Activated B cell treated with CpG ODN at 0.5 μM for 24 hours (primary cell): ENCODE results near the gene UBR4. TPM values are rescaled to one million over a fixed set of nuclear protein-coding genes. Genes with fewer than 3 reads are reported as not detected.

ENCODE experiments used
- ATAC-seq: fragments of 200-7000 bp; cut with Tn5 transposase; one replicate; pipeline ENCODE4 v1.10.0; 2021; ENCODE audit warnings: low read depth, mild to moderate bottlenecking, moderate library complexity
- CTCF ChIA-PET: fragments of 350-600 bp; sonication (Branson Sonifier 250); formaldehyde crosslinking; loops from one replicate; lab custom pipeline; 2021; ENCODE audit warnings: antibody characterized with exemption; lab: Charles Lee
- POLR2A ChIA-PET: fragments of 350-600 bp; sonication (Branson Sonifier 250); formaldehyde crosslinking; loops from one replicate; lab custom pipeline; 2021; ENCODE audit warnings: antibody characterized with exemption; lab: Charles Lee
- DNase-seq: peaks from one replicate; pipeline ENCODE4 v3.0.0; 2022
- H3K27ac Mint-ChIP-seq: one replicate; pipeline ENCODE4 v1.8.0; 2020; ENCODE audit warnings: mixed read lengths
- H3K27me3 Mint-ChIP-seq: one replicate; pipeline ENCODE4 v1.8.0; 2021; ENCODE audit warnings: mixed read lengths
- H3K36me3 Mint-ChIP-seq: one replicate; pipeline ENCODE4 v1.8.0; 2021; ENCODE audit warnings: low read depth, mixed read lengths
- H3K4me1 Mint-ChIP-seq: one replicate; pipeline ENCODE4 v1.8.0; 2021; ENCODE audit warnings: mixed read lengths
- H3K4me3 Mint-ChIP-seq: one replicate; pipeline ENCODE4 v1.8.0; 2020; ENCODE audit warnings: mild to moderate bottlenecking, mixed read lengths
- H3K9me3 Mint-ChIP-seq: one replicate; pipeline ENCODE4 v1.8.0; 2020; ENCODE audit warnings: mixed read lengths
- CTCF ChIP-seq: fragments of 200-600 bp; IDR thresholded peaks from one replicate; pipeline ENCODE4 v1.8.0; 2022; ENCODE audit warnings: antibody characterized with exemption, mild to moderate bottlenecking
- intact Hi-C: fragments of 100-400 bp; cut with micrococcal nuclease; formaldehyde crosslinking; loops from one replicate; pipeline ENCODE4 v1.15.1; 2024
- total RNA-seq: library from RNA; stranded (reverse); gene quantifications from 2 replicates; pipeline ENCODE4 v1.2.3, GENCODE V29; 2022

The UBR4 gene
- total RNA-seq, 1 donor from 2014 or later = 262 TPM

- Mint-ChIP-seq H3K27ac (no peak overlapping the region), H3K27me3 (peaks cover 15% of the 10 kb centered on the region), H3K9me3 (no peaks in the 10 kb centered on the region), H3K4me1 (no peaks in the 10 kb centered on the region), H3K4me3 (no peak overlapping the region), H3K36me3 (no peaks in the 10 kb centered on the region)
- POLR2A ChIA-PET = no interaction called here
- no peak for ATAC-seq
- intact Hi-C loops = no loop called here
- CTCF ChIA-PET = no interaction called here
- no peak for TF ChIP-seq CTCF
- DNase-seq = no peak
Measured at GRCh38 chr1:19036041-19036812, 173.8 kb downstream of the UBR4 start.

GRCh38 chr1:19035377-19036040 is 174.6 kb downstream of the UBR4 start:
- Mint-ChIP-seq H3K27me3 (peaks cover 13% of the 10 kb centered on the region), H3K36me3 (no peaks in the 10 kb centered on the region), H3K9me3 (no peaks in the 10 kb centered on the region), H3K4me3 (no peak overlapping the region), H3K4me1 (no peaks in the 10 kb centered on the region), H3K27ac (no peak overlapping the region)
- ATAC-seq (no peak), DNase-seq (no peak)
- ChIA-PET CTCF (no interaction called here), POLR2A (no interaction called here)
- intact Hi-C loops = no loop called here
- no peak for TF ChIP-seq CTCF

- Mint-ChIP-seq H3K4me3 (no peak overlapping the region), H3K9me3 (no peaks in the 10 kb centered on the region), H3K27me3 (peaks cover 9% of the 10 kb centered on the region), H3K4me1 (no peaks in the 10 kb centered on the region), H3K36me3 (no peaks in the 10 kb centered on the region), H3K27ac (no peak overlapping the region)
- CTCF ChIA-PET = no interaction called here
- ATAC-seq (no peak), DNase-seq (no peak)
- intact Hi-C loops = no loop called here
- POLR2A ChIA-PET = no interaction called here
- TF ChIP-seq CTCF = no peak
Measured at GRCh38 chr1:19034721-19035120, 175.3 kb downstream of the UBR4 start.

- TF ChIP-seq CTCF = no peak
- Mint-ChIP-seq H3K27me3 (peaks cover 9% of the 10 kb centered on the region), H3K27ac (no peak overlapping the region), H3K4me3 (no peak overlapping the region), H3K4me1 (no peaks in the 10 kb centered on the region), H3K9me3 (no peaks in the 10 kb centered on the region), H3K36me3 (no peaks in the 10 kb centered on the region)
- DNase-seq = no peak
- no peak for ATAC-seq
- POLR2A ChIA-PET = no interaction called here
- CTCF ChIA-PET = no interaction called here
- intact Hi-C loops = no loop called here
Measured at GRCh38 chr1:19033926-19034680, 176.0 kb downstream of the UBR4 start.

GRCh38 chr1:19033515-19033839 is 176.6 kb downstream of the UBR4 start:
- Mint-ChIP-seq H3K27ac (no peak overlapping the region), H3K27me3 (peaks cover 9% of the 10 kb centered on the region), H3K9me3 (no peaks in the 10 kb centered on the region), H3K4me3 (no peak overlapping the region), H3K4me1 (no peaks in the 10 kb centered on the region), H3K36me3 (no peaks in the 10 kb centered on the region)
- no peak for DNase-seq
- TF ChIP-seq CTCF = no peak
- intact Hi-C loops = no loop called here
- no peak for ATAC-seq
- ChIA-PET CTCF (interaction anchor here (1.1 kb wide), 1 partner anchor 127 kb away, joined by 3 read pairs; no protein-coding TSS in a partner anchor), POLR2A (no interaction called here)
